A172 (cell line): ENCODE measurements around the gene NKAIN2. TPM values are rescaled to one million over a fixed set of nuclear protein-coding genes. Genes with fewer than 3 reads are reported as not detected.
"Not testable (repeated sequence)": the region's sequence is repeated elsewhere in the genome, so short reads cannot be mapped to it uniquely, and the experiment has no call there.

ENCODE experiments used
- DNase-seq: peaks from one replicate; pipeline ENCODE4 v3.0.0-alpha.2; 2015; ENCODE audit warnings: low spot score
- total RNA-seq: library from RNA; depleted of rRNA; stranded (reverse); fragments of >200 nt; shearing (Covaris generic); gene quantifications from 2 replicates; pipeline ENCODE4 v1.2.3, GENCODE V29; 2014

The NKAIN2 gene
- total RNA-seq, 1 experiment from 2014 or later: not detected

GRCh38 chr6:124203101-124203811, 399.6 kb downstream of the NKAIN2 start:
- peak; percentile 40 for DNase-seq

- no peak for DNase-seq
Observed at GRCh38 chr6:124203812-124204167, 400.1 kb downstream of the NKAIN2 start.

GRCh38 chr6:124205921-124206320, 402.3 kb downstream of the NKAIN2 start:
- DNase-seq: no peak

- peak; percentile 66 for DNase-seq
Observed at GRCh38 chr6:124223611-124224345, 420.1 kb downstream of the NKAIN2 start.

GRCh38 chr6:124226396-124226795, 422.7 kb downstream of the NKAIN2 start:
- peak; percentile 62 for DNase-seq

GRCh38 chr6:124233221-124233620, 429.6 kb downstream of the NKAIN2 start:
- DNase-seq: no peak

GRCh38 chr6:124234801-124235200, 431.1 kb downstream of the NKAIN2 start:
- no peak for DNase-seq

GRCh38 chr6:124237911-124238310, 434.2 kb downstream of the NKAIN2 start:
- no peak for DNase-seq

GRCh38 chr6:124238408-124238807, 434.7 kb downstream of the NKAIN2 start:
- DNase-seq: not testable (repeated sequence)

GRCh38 chr6:124254941-124255685, 451.4 kb downstream of the NKAIN2 start:
- DNase-seq: no peak

- DNase-seq: no peak
Observed at GRCh38 chr6:124260337-124260736, 456.7 kb downstream of the NKAIN2 start.

- no peak for DNase-seq
Observed at GRCh38 chr6:124269733-124270132, 466.1 kb downstream of the NKAIN2 start.

GRCh38 chr6:124273701-124274100, 470.0 kb downstream of the NKAIN2 start:
- DNase-seq: no peak

- DNase-seq: no peak
Observed at GRCh38 chr6:124282541-124282940, 478.9 kb downstream of the NKAIN2 start.

- DNase-seq: no peak
Observed at GRCh38 chr6:124283486-124283885, 479.8 kb downstream of the NKAIN2 start.

GRCh38 chr6:124285146-124285545, 481.5 kb downstream of the NKAIN2 start:
- no peak for DNase-seq

GRCh38 chr6:124294574-124295200, 491.0 kb downstream of the NKAIN2 start:
- peak; percentile 68 for DNase-seq

- DNase-seq: no peak
Observed at GRCh38 chr6:124297507-124297906, 493.8 kb downstream of the NKAIN2 start.

- DNase-seq: no peak
Observed at GRCh38 chr6:124298730-124299129, 495.1 kb downstream of the NKAIN2 start.

- not testable (repeated sequence) for DNase-seq
Observed at GRCh38 chr6:124300907-124301306, 497.2 kb downstream of the NKAIN2 start.

GRCh38 chr6:124303971-124304370, 500.3 kb downstream of the NKAIN2 start:
- DNase-seq: no peak

- DNase-seq: no peak
Observed at GRCh38 chr6:124310139-124310538, 506.5 kb downstream of the NKAIN2 start.
